ENCODE data around the gene OR52E2.

- no peak for TF ChIP-seq CTCF (IDR thresholded peaks at IDR 0.05; ENCODE audit: poor library complexity)
- TF ChIP-seq EZH2phosphoT487 (IDR thresholded peaks at IDR 0.05; ENCODE audit: low read depth, severe bottlenecking, unreplicated experiment) = no peak
- TF ChIP-seq EZH2 (IDR thresholded peaks at IDR 0.05; ENCODE audit: borderline replicate concordance) = no peak
Observed at GRCh38 chr11:5081405-5081804, 22.0 kb upstream of the OR52E2 start.

Data from hepatocyte (in vitro differentiated cells).